Osteocyte (in vitro differentiated cells): ENCODE results near the gene ZNF473. TPM values are rescaled to one million over a fixed set of nuclear protein-coding genes. Genes with fewer than 3 reads are reported as not detected.
A peak's percentile ranks its signal among the peaks of the same experiment; 100 is the strongest.

Experiments
- DNase-seq: peaks from one replicate; pipeline ENCODE4 v3.0.0; 2021; ENCODE audit warnings: mixed read lengths; ENCODE audit not compliant: unreplicated experiment; ENCODE audit errors: extremely low spot score
- H3K27ac Mint-ChIP-seq: one replicate; pipeline ENCODE4 v1.8.0; 2021; ENCODE audit warnings: mild to moderate bottlenecking, mixed read lengths; ENCODE audit not compliant: unreplicated experiment
- H3K27me3 Mint-ChIP-seq: one replicate; pipeline ENCODE4 v1.8.0; 2021; ENCODE audit warnings: mixed read lengths; ENCODE audit not compliant: unreplicated experiment
- H3K36me3 Mint-ChIP-seq: one replicate; pipeline ENCODE4 v1.8.0; 2021; ENCODE audit warnings: mixed read lengths; ENCODE audit not compliant: unreplicated experiment
- H3K4me1 Mint-ChIP-seq: one replicate; pipeline ENCODE4 v1.8.0; 2021; ENCODE audit warnings: mixed read lengths; ENCODE audit not compliant: unreplicated experiment
- H3K4me3 Mint-ChIP-seq: one replicate; pipeline ENCODE4 v1.8.0; 2021; ENCODE audit warnings: mild to moderate bottlenecking, moderate library complexity, mixed read lengths; ENCODE audit not compliant: unreplicated experiment
- H3K9me3 Mint-ChIP-seq: one replicate; pipeline ENCODE4 v1.8.0; 2021; ENCODE audit warnings: mixed read lengths; ENCODE audit not compliant: unreplicated experiment
- total RNA-seq: library from RNA; stranded (reverse); gene quantifications from 2 replicates; pipeline ENCODE4 v1.2.1, GENCODE V29; 2021
- TF ChIP-seq, protein P1 (sequence below): fragments of 200-600 bp; sonication (generic); IDR thresholded peaks from 2 replicates; pipeline ENCODE4 v1.5.0; 2021; ENCODE audit warnings: antibody characterized with exemption, mild to moderate bottlenecking, moderate library complexity

ZNF473 gene
- total RNA-seq, 1 donor from 2014 or later: 9.8 TPM

DNA sequence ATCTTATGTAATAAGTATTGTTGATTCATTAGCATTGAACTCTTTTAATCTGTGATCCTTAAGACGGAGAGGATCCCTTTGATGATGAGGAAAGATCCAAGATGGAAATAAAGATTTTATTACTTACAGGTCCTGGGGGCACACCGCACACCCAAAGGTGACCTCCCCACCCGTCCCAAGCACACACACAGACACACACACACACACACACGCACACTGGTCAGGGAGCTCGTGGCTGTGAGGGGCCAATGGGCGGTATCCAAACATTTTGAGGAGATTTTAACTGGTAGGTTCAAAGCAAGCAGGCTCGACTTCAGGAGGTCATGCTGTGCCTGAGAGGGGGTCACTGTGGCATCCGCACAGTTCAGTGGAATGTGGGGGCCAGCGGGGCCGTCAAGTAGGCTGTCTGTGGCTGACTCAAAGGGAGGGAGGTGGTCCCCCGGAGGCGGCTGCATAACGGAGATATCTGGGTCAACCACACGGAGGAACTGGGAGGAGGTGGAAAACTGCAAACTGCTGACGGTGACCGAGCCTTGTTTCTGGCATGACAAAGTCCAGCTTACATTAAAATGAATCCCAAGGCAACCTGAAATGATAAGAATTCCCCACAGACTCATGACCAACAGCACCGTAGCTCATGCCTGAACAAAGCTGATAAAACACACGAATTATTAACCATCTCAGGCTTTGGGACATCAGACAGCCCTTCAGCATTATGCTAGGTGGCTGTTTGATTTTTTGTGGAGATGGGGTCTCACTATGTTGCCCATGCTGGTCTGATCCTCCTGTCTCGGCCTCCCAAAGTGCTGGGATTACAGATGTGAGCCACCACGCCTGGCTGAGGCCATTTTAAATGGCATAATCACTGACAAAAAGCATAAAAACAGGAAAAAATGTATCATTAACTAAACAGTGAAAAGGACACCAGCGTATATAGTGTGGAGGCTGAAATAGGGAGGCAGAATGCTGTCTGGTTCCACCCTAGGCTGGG is 43.9 kb upstream of the ZNF473 start:
- H3K4me1 Mint-ChIP-seq: no peaks in the 10 kb centered on the region
- no peak overlapping the region for H3K4me3 Mint-ChIP-seq
- H3K27me3 Mint-ChIP-seq: no peaks in the 10 kb centered on the region
- H3K9me3 Mint-ChIP-seq: no peaks in the 10 kb centered on the region
- TF ChIP-seq, protein P1, sequence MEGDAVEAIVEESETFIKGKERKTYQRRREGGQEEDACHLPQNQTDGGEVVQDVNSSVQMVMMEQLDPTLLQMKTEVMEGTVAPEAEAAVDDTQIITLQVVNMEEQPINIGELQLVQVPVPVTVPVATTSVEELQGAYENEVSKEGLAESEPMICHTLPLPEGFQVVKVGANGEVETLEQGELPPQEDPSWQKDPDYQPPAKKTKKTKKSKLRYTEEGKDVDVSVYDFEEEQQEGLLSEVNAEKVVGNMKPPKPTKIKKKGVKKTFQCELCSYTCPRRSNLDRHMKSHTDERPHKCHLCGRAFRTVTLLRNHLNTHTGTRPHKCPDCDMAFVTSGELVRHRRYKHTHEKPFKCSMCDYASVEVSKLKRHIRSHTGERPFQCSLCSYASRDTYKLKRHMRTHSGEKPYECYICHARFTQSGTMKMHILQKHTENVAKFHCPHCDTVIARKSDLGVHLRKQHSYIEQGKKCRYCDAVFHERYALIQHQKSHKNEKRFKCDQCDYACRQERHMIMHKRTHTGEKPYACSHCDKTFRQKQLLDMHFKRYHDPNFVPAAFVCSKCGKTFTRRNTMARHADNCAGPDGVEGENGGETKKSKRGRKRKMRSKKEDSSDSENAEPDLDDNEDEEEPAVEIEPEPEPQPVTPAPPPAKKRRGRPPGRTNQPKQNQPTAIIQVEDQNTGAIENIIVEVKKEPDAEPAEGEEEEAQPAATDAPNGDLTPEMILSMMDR: no peak
- H3K36me3 Mint-ChIP-seq: peaks cover 18% of the 10 kb centered on the region
- no peak for DNase-seq
- no peak overlapping the region for H3K27ac Mint-ChIP-seq

- DNase-seq: no peak
- Mint-ChIP-seq H3K9me3 (no peaks in the 10 kb centered on the region), H3K27ac (no peak overlapping the region), H3K36me3 (peaks cover 25% of the 10 kb centered on the region), H3K4me3 (no peak overlapping the region), H3K27me3 (no peaks in the 10 kb centered on the region), H3K4me1 (no peaks in the 10 kb centered on the region)
- TF ChIP-seq, protein P1: peak; percentile 63
Measured at GRCh38 chr19:49983645-49984229, 42.1 kb upstream of the ZNF473 start.

DNA sequence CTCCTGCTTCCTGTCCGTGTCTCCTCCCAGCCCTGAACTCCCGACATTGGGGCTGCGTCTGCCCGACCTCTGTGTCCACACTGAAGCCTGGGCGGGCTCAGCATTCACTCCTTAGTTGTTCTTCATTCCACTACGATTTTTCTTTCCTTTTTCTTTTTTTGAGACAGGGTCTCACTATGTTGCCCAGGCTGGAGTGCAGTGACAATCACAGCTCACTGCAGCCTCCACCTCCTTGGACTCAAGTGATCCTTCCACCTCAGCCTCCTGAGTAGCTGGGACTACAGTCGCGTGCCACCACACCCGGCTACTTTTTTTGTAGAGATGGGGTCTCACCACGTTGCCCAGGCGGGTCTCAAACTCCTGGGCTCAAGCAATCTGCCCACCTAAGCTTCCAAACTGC is 41.3 kb upstream of the ZNF473 start:
- Mint-ChIP-seq H3K9me3 (no peaks in the 10 kb centered on the region), H3K27me3 (no peaks in the 10 kb centered on the region), H3K4me3 (no peak overlapping the region), H3K36me3 (peaks cover 29% of the 10 kb centered on the region), H3K4me1 (no peaks in the 10 kb centered on the region), H3K27ac (no peak overlapping the region)
- TF ChIP-seq, protein P1: no peak
- DNase-seq: no peak

GRCh38 chr19:49985871-49986270 is 39.9 kb upstream of the ZNF473 start:
- Mint-ChIP-seq H3K36me3 (peaks cover 32% of the 10 kb centered on the region), H3K9me3 (no peaks in the 10 kb centered on the region), H3K27ac (no peak overlapping the region), H3K4me3 (no peak overlapping the region), H3K27me3 (no peaks in the 10 kb centered on the region), H3K4me1 (no peaks in the 10 kb centered on the region)
- DNase-seq: no peak
- TF ChIP-seq, protein P1: no peak

GRCh38 chr19:49986354-49986753 is 39.5 kb upstream of the ZNF473 start:
- no peaks in the 10 kb centered on the region for H3K27me3 Mint-ChIP-seq
- no peaks in the 10 kb centered on the region for H3K4me1 Mint-ChIP-seq
- no peaks in the 10 kb centered on the region for H3K9me3 Mint-ChIP-seq
- peaks cover 36% of the 10 kb centered on the region for H3K36me3 Mint-ChIP-seq
- H3K27ac Mint-ChIP-seq: no peak overlapping the region
- no peak overlapping the region for H3K4me3 Mint-ChIP-seq
- DNase-seq: no peak
- TF ChIP-seq, protein P1: no peak
